Colon (tissue), 2 donors: Measurements from ENCODE around the gene GLIS1.

Source experiments
- FAIRE-seq: peaks from 2 replicates; lab custom pipeline; 2012; peaks lifted over from hg19 to GRCh38; lab: Jason Lieb, UNC
- donor health status: control.
- donor health status: control.

GLIS1 gene

GRCh38 chr1:53735681-53736080, 3.3 kb downstream of the GLIS1 start:
- FAIRE-seq: no peak

DNA sequence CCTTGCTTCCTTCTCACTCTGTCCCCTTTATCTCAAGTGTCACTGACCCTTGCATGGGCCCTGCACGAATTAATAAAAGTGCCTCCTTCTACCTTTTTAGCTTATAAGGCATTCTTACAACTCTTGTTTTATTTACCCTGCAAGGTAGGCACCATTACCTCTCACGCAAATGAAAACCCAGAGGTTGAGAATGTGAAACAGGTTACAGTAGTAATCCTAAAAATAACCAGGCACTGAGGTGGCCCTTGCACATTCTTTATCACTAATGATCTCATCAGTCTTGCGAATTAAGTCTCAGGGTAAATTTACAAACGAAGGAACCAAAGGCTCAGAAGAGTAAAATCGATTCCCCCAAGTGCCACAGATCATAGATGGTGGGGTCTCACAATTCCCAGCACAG, 3.7 kb downstream of the GLIS1 start:
- no peak for FAIRE-seq

- FAIRE-seq: no peak
These were observed 4.2 kb downstream of the GLIS1 start for GRCh38 chr1:53734650-53735211.

DNA sequence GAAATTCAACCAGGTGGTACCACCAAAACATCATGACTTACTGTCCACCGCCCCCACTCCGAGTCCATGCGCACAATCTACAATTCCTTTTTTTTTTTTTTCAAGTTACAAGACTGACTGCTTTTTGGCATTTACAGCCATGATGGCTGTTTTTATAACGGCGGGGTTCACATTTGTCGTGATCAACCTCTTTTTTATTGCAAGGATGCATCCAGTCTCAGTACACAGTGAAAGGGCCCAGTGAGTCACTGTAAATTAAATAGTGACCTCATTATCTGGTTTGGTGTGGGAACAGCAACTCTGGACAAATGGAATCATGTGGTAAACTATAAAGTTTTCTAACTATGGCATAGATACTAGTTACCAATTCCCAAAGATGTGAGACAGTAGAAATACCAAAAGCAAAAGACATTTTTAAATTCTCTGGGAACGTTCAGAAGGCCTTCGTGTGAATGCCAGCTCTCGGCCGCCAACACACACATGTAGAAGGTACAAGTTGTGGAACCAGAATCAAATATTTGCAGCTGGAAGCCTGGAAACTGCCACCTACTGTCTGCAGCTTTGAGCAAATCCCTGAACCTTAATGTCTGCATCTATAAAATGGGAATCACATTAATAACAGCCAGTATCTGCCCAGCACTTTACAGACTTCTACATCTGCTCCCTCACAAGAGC, 4.9 kb downstream of the GLIS1 start:
- no peak for FAIRE-seq

- no peak for FAIRE-seq
These were observed 5.5 kb downstream of the GLIS1 start for GRCh38 chr1:53733447-53733931.

- FAIRE-seq: no peak
These were observed 6.0 kb downstream of the GLIS1 start for GRCh38 chr1:53732912-53733317.

- FAIRE-seq: no peak
These were observed 6.6 kb downstream of the GLIS1 start for GRCh38 chr1:53732409-53732808.

GRCh38 chr1:53731779-53732305, 7.1 kb downstream of the GLIS1 start:
- no peak for FAIRE-seq

- no peak for FAIRE-seq
These were observed 7.8 kb downstream of the GLIS1 start for GRCh38 chr1:53731043-53731600.

GRCh38 chr1:53730224-53730865, 8.6 kb downstream of the GLIS1 start:
- FAIRE-seq: no peak

GRCh38 chr1:53729456-53730223, 9.3 kb downstream of the GLIS1 start:
- FAIRE-seq: no peak

GRCh38 chr1:53728702-53729455, 10.1 kb downstream of the GLIS1 start:
- no peak for FAIRE-seq

GRCh38 chr1:53728196-53728595, 10.8 kb downstream of the GLIS1 start:
- FAIRE-seq: no peak

GRCh38 chr1:53727461-53728092, 11.4 kb downstream of the GLIS1 start:
- no peak for FAIRE-seq

GRCh38 chr1:53726009-53726600, 12.9 kb downstream of the GLIS1 start:
- FAIRE-seq: no peak

- FAIRE-seq: no peak
These were observed 13.7 kb downstream of the GLIS1 start for GRCh38 chr1:53725238-53725689.

- FAIRE-seq: no peak
These were observed 16.9 kb downstream of the GLIS1 start for GRCh38 chr1:53722025-53722424.

DNA sequence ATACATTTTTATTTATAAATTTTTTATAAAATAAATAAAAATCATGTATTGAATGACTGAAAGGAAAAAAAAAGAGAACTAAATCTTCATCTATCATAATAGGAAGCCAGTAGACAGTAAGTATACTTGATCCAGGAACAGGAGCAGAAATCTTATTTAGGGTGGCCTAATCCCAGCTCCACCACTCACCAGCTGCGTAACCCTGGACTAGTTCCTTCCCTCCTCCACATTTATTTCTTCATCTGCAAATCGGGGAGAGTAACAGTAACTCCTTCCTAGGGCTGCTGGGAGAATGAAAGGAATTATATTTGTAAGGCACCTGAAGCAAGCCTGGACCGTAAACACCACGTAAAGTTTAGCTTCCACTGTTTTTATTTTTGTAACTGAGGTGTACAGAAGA, 17.9 kb downstream of the GLIS1 start:
- FAIRE-seq: no peak

- no peak for FAIRE-seq
These were observed 19.5 kb downstream of the GLIS1 start for GRCh38 chr1:53719469-53719868.

DNA sequence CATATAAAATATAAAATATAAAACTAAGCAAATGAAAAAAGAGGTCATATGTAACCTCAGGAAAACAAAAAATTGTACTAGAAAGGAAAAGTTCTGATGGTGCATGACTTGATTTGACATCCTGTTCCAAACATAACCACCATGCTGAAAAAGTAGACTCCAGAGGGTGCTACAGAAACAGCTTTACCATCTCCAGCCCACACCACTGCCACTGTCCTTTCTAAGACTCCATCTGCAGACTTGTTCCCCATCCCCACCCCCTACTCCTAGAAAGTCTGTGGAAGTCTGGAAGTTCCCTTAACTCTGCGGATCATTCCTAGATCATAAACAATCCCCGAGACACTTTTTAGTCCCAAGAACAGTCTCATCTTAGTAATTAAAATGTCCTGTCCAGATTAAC, 20.5 kb downstream of the GLIS1 start:
- FAIRE-seq: no peak
